GM12878 (cell line): ENCODE measurements around the gene DSE. TPM values are rescaled to one million over a fixed set of nuclear protein-coding genes. Genes with fewer than 3 reads are reported as not detected.

Source experiments
- ATAC-seq: fragments of 200-7000 bp; cut with Tn5 transposase; 3 replicates; pipeline ENCODE4 v1.9.1; 2020; ENCODE audit warnings: mild to moderate bottlenecking, moderate library complexity
- BruUV-seq: library from RNA; stranded (reverse); fragments of 400-500 nt; replicated peaks from 2 replicates; lab custom pipeline; 2021; lab: Mats Ljungman, UMichigan
- CTCF ChIA-PET: fragments of 300-600 bp; sonication (Branson Sonifier 250); formaldehyde crosslinking; extraction: SDS; loops from one replicate; lab custom pipeline; 2021; ENCODE audit warnings: inconsistent platforms; lab: Yijun Ruan, JAX
- POLR2A ChIA-PET: fragments of 350-600 bp; formaldehyde crosslinking; extraction: SDS; loops from one replicate; lab custom pipeline; 2021; ENCODE audit warnings: inconsistent platforms; lab: Charles Lee
- RAD21 ChIA-PET: fragments of 300-600 bp; sonication (Branson Sonifier 250); formaldehyde crosslinking; loops from one replicate; lab custom pipeline; 2023; ENCODE audit warnings: antibody characterized with exemption; ENCODE audit not compliant: unreplicated experiment; lab: Charles Lee
- SMC1A ChIA-PET: fragments of 300-600 bp; sonication (Branson Sonifier 250); formaldehyde crosslinking; loops from one replicate; lab custom pipeline; 2023; ENCODE audit not compliant: unreplicated experiment, uncharacterized antibody; lab: Charles Lee
- DNase-seq: peaks from one replicate; pipeline ENCODE4 v3.0.0-alpha.2; 2011; ENCODE audit warnings: low read depth, low spot score
- FAIRE-seq: peaks from 3 replicates; lab custom pipeline; 2011; peaks lifted over from hg19 to GRCh38; lab: Jason Lieb, UNC
- H2AFZ ChIP-seq: 2 replicates; pipeline ENCODE4 v1.6.0; 2011; ENCODE audit warnings: low read depth, low read length, control low read depth; ENCODE audit not compliant: control insufficient read depth
- H3K27ac ChIP-seq: 2 replicates; pipeline ENCODE4 v1.5.1; 2011; ENCODE audit warnings: control low read depth; ENCODE audit not compliant: control insufficient read depth, insufficient read depth
- H3K27me3 ChIP-seq, 2 experiments: replicated peaks in 1 of 2; 2 replicates each; pipeline versions ENCODE4 v1.6.0 to v1.6.1; 2011; ENCODE audit warnings: low read length in 1 of 2; ENCODE audit not compliant: control insufficient read depth in 2 of 2, insufficient read depth in 2 of 2
- H3K36me3 ChIP-seq, 2 experiments: 2 replicates each; pipeline ENCODE4 v1.5.1; 2011; ENCODE audit warnings: low read length in 1 of 2; ENCODE audit not compliant: control insufficient read depth in 2 of 2, insufficient read depth in 2 of 2
- H3K4me1 ChIP-seq: 2 replicates; pipeline ENCODE4 v1.6.1; 2011; ENCODE audit warnings: mild to moderate bottlenecking, low read length, moderate library complexity, mixed read lengths; ENCODE audit not compliant: control insufficient read depth, insufficient read depth
- H3K4me2 ChIP-seq: 2 replicates; pipeline ENCODE4 v1.6.0; 2011; ENCODE audit warnings: control low read depth; ENCODE audit not compliant: control insufficient read depth, insufficient read depth
- H3K4me3 ChIP-seq: fragments of 200-600 bp; sonication (generic); 2 replicates; pipeline ENCODE4 v1.5.1; 2016
- H3K79me2 ChIP-seq: 2 replicates; pipeline ENCODE4 v1.6.0; 2011; ENCODE audit warnings: low read length; ENCODE audit not compliant: control insufficient read depth, insufficient read depth
- H3K9ac ChIP-seq: 2 replicates; pipeline ENCODE4 v1.8.0; 2011; ENCODE audit warnings: low read length, control low read depth, mixed read lengths; ENCODE audit not compliant: control insufficient read depth, insufficient read depth
- H3K9me3 ChIP-seq: replicated peaks from 3 replicates; pipeline ENCODE4 v1.5.1; 2011; ENCODE audit warnings: mild to moderate bottlenecking, low read length; ENCODE audit not compliant: control insufficient read depth, insufficient read depth
- H4K20me1 ChIP-seq: 2 replicates; pipeline ENCODE4 v1.6.0; 2011; ENCODE audit not compliant: control insufficient read depth, insufficient read depth
- ASH2L ChIP-seq: fragments of 300-600, 200-600 bp; sonication (generic); IDR thresholded peaks from 2 replicates; pipeline ENCODE4 v1.6.1; 2017; ENCODE audit warnings: low read depth, mild to moderate bottlenecking, borderline replicate concordance
- BCLAF1 ChIP-seq: fragments of 450-650 bp; IDR thresholded peaks from 2 replicates; pipeline ENCODE4 v1.6.1; 2017; ENCODE audit warnings: antibody characterized with exemption, mild to moderate bottlenecking, moderate library complexity
- BHLHE40 ChIP-seq, 2 experiments: fragments of 450-650 bp in 1 of 2; IDR thresholded peaks; 2 replicates each; pipeline ENCODE4 v1.6.1; 2011 to 2017; ENCODE audit warnings: low read depth in 2 of 2, borderline replicate concordance in 1 of 2, improper control_type of control experiment in 1 of 2, low read length in 1 of 2, mild to moderate bottlenecking in 1 of 2
- CTCF ChIP-seq, 3 experiments: IDR thresholded peaks in 2 of 3; conservative IDR thresholded peaks in 1 of 3; 2 replicates each; pipeline ENCODE4 v1.5.1; 2011; ENCODE audit warnings: low read depth in 3 of 3, low read length in 3 of 3, mild to moderate bottlenecking in 3 of 3, control low read depth in 2 of 3, moderate library complexity in 2 of 3, inconsistent platforms in 1 of 3, mixed read lengths in 1 of 3; ENCODE audit not compliant: control insufficient read depth in 2 of 3, insufficient read depth in 1 of 3; ENCODE audit errors: extremely low read depth in 1 of 3
- EGR1 ChIP-seq, 2 experiments: IDR thresholded peaks; 1 replicate in 1 of 2; 2 replicates in 1 of 2; pipeline ENCODE4 v1.6.1; 2011 to 2012; ENCODE audit warnings: low read depth in 2 of 2, low read length in 2 of 2, borderline replicate concordance in 1 of 2, mild to moderate bottlenecking in 1 of 2, moderate library complexity in 1 of 2
- GATAD2B ChIP-seq: fragments of 450-650 bp; conservative IDR thresholded peaks from 2 replicates; pipeline ENCODE4 v1.6.1; 2017; ENCODE audit warnings: low read depth, mild to moderate bottlenecking, moderate library complexity
- HDAC6 ChIP-seq: fragments of 200-600 bp; sonication (generic); IDR thresholded peaks from one replicate; pipeline ENCODE4 v1.8.0; 2017; ENCODE audit warnings: antibody characterized with exemption; ENCODE audit not compliant: unreplicated experiment
- HDGF ChIP-seq: fragments of 450-650 bp; IDR thresholded peaks from 2 replicates; pipeline ENCODE4 v1.6.1; 2016; ENCODE audit warnings: antibody characterized with exemption
- IKZF1 ChIP-seq: fragments of 450-650 bp; conservative IDR thresholded peaks from 2 replicates; pipeline ENCODE4 v1.6.1; 2017; ENCODE audit warnings: antibody characterized with exemption, mild to moderate bottlenecking
- IRF4 ChIP-seq: IDR thresholded peaks from 2 replicates; pipeline ENCODE4 v1.6.1; 2011; ENCODE audit warnings: low read depth, low read length
- NFXL1 ChIP-seq: fragments of 450-650 bp; IDR thresholded peaks from 2 replicates; pipeline ENCODE4 v1.6.1; 2017; ENCODE audit warnings: antibody characterized with exemption, mild to moderate bottlenecking, borderline replicate concordance
- NR2C2 ChIP-seq: IDR thresholded peaks from 2 replicates; pipeline ENCODE4 v1.6.1; 2011; ENCODE audit warnings: borderline replicate concordance, low read depth; ENCODE audit not compliant: control insufficient read depth, insufficient read length
- NRF1 ChIP-seq: conservative IDR thresholded peaks from 2 replicates; pipeline ENCODE4 v1.6.1; 2011; ENCODE audit warnings: mild to moderate bottlenecking, low read depth, low read length, improper control_type of control experiment
- RELA ChIP-seq: fragments of 450-650 bp; IDR thresholded peaks from 2 replicates; pipeline ENCODE4 v1.8.0; 2014; ENCODE audit warnings: borderline replicate concordance; ENCODE audit not compliant: partially characterized antibody
- SMC3 ChIP-seq: IDR thresholded peaks from 2 replicates; pipeline ENCODE4 v1.6.1; 2011; ENCODE audit warnings: low read length, improper control_type of control experiment, borderline replicate concordance
- WGBS: methylation state at CpG from one replicate; pipeline ENCODE4 v1.1.6; 2016; ENCODE audit warnings: low lambda C conversion rate; ENCODE audit not compliant: insufficient replicate concordance, insufficient coverage; ENCODE audit errors: missing lambda C conversion rate; 5-methylcytosine and 5-hydroxymethylcytosine counted together
- in situ Hi-C: fragments of 300-500 bp; cut with MboI; formaldehyde crosslinking; loops from 9 replicates; pipeline ENCODE4 v1.14.3; 2018; ENCODE audit warnings: mixed read lengths
- intact Hi-C: fragments of 100-400 bp; cut with micrococcal nuclease; formaldehyde crosslinking; loops from one replicate; pipeline ENCODE4 v1.14.2; 2022; ENCODE audit not compliant: unreplicated experiment
- polyA plus RNA-seq, 11 experiments: library from polyadenylated mRNA; depleted of rRNA in 4 of 11; unstranded in 6 of 11; stranded (reverse) in 5 of 11; fragments of >200 nt; fragmentation: Nextera tagmentation in 4 of 11; fragmentation: Illumina TruSeq in 1 of 11; extraction: Ambion mirVana in 4 of 11; extraction: Trizol in 1 of 11; gene quantifications; 1 replicate in 1 of 11; 2 replicates in 10 of 11; pipeline versions ENCODE4 v1.2.1 to v1.2.3, GENCODE V29; 2011 to 2016; ENCODE audit warnings: inconsistent platforms in 2 of 11, missing spikeins in 2 of 11, low read depth in 1 of 11
- total RNA-seq, 4 experiments: library from RNA; depleted of rRNA in 3 of 4; stranded (reverse); fragments of >200 nt in 3 of 4; fragmentation: Illumina TruSeq in 1 of 4; extraction: Trizol in 1 of 4; gene quantifications; 2 replicates each; pipeline versions ENCODE4 v1.2.1 to v1.2.3, GENCODE V29; 2013 to 2021

DSE gene
- total and polyA plus RNA-seq, 10 of the 15 experiments (the other 5 are each of a cell fraction or from before 2014, with no cell fraction given): 12.6 to 76.4 (median 43.0) TPM

- no peak for TF ChIP-seq HDAC6
These were observed 81.2 kb downstream of the DSE start (continued) for GRCh38 chr6:116451916-116452315.

- Histone ChIP-seq H2AFZ (no peak overlapping the region), H3K4me3 (no peak overlapping the region), H3K36me3 (no peaks in the 10 kb centered on the region), H4K20me1 (no peaks in the 10 kb centered on the region), H3K79me2 (no peaks in the 10 kb centered on the region), H3K27ac (no peak overlapping the region), H3K9me3 (no peaks in the 10 kb centered on the region), H3K4me1 (peaks cover 10% of the 10 kb centered on the region), H3K4me2 (no peak overlapping the region), H3K27me3 (no peaks in the 10 kb centered on the region; a peak in 1 of 4 replicates), H3K9ac (no peak overlapping the region)
- SMC1A ChIA-PET: interaction anchor here (0.7 to 1.4 kb wide), 2 partner anchors 19 to 91 kb away, joined by 3 to 4 read pairs; no protein-coding TSS in a partner anchor
- in situ Hi-C loops (no loop called here), intact Hi-C loops (no loop called here)
- WGBS: 98% methylated on average over 2 of the region's 2 CpGs
- POLR2A ChIA-PET: no interaction called here
- DNase-seq: no peak
- no TSS peak for BruUV-seq
- RAD21 ChIA-PET: no interaction called here
- no peak for ATAC-seq
- CTCF ChIA-PET: interaction anchor here (0.8 to 4.3 kb wide), 4 partner anchors 21 to 164 kb away, joined by 3 to 25 read pairs (median 5); no protein-coding TSS in a partner anchor
- no peak for FAIRE-seq
- TF ChIP-seq BCLAF1: no peak
- no peak for TF ChIP-seq ASH2L
- no peak for TF ChIP-seq NRF1
- no peak for TF ChIP-seq CTCF (IDR thresholded peaks at IDR 0.05 in 2 of 3, conservative IDR thresholded peaks at IDR 0.05 in 1 of 3; ENCODE audit: control insufficient read depth in 2 of 3, extremely low read depth in 1 of 3, insufficient read depth in 1 of 3, low read depth in 3 of 3, low read length in 3 of 3)
- TF ChIP-seq SMC3: no peak
- no peak for TF ChIP-seq NFXL1
- TF ChIP-seq EGR1 (IDR thresholded peaks at IDR 0.05; ENCODE audit: borderline replicate concordance in 1 of 2, low read depth in 2 of 2, low read length in 2 of 2): no peak
- no peak for TF ChIP-seq NR2C2
- TF ChIP-seq IRF4: no peak
- no peak for TF ChIP-seq GATAD2B
- no peak for TF ChIP-seq RELA
- TF ChIP-seq BHLHE40 (IDR thresholded peaks at IDR 0.05; ENCODE audit: borderline replicate concordance in 1 of 2, low read depth in 2 of 2, low read length in 1 of 2): no peak
- TF ChIP-seq HDGF: no peak
- no peak for TF ChIP-seq IKZF1
These were observed 81.8 kb downstream of the DSE start for GRCh38 chr6:116452531-116452930.
